Esophagus muscularis mucosa (tissue), 4 donors: Measurements from ENCODE around the gene SRGAP3. TPM values are rescaled to one million over a fixed set of nuclear protein-coding genes. Genes with fewer than 3 reads are reported as not detected.

Experiments used
- DNase-seq: peaks from one replicate; pipeline ENCODE4 v3.0.0-alpha.2; 2017; ENCODE audit errors: extremely low spot score
- H3K27ac ChIP-seq, 4 donors: fragments of 200-600 bp; sonication (generic); replicated peaks in 1 of 4; 1 replicate in 3 of 4; 2 replicates in 1 of 4; pipeline ENCODE4 v1.5.1; 2016 to 2019; ENCODE audit warnings: mild to moderate bottlenecking in 1 of 4
- H3K27me3 ChIP-seq, 4 donors: fragments of 200-600 bp; sonication (generic); one replicate each; pipeline versions ENCODE4 v1.5.1 to v1.6.0; 2016 to 2019
- H3K36me3 ChIP-seq, 4 donors: fragments of 200-600 bp; sonication (generic); one replicate each; pipeline ENCODE4 v1.5.1; 2016 to 2019
- H3K4me1 ChIP-seq, 4 donors: fragments of 200-600 bp; sonication (generic); one replicate each; pipeline ENCODE4 v1.5.1; 2016 to 2019
- H3K4me3 ChIP-seq, 4 donors: fragments of 200-600 bp; sonication (generic); 1 replicate in 2 of 4; 2 replicates in 2 of 4; pipeline ENCODE4 v1.5.1; 2016 to 2019; ENCODE audit warnings: mild to moderate bottlenecking in 4 of 4, moderate library complexity in 1 of 4
- H3K9me3 ChIP-seq, 4 donors: fragments of 200-600 bp; sonication (generic); 1 replicate in 3 of 4; 2 replicates in 1 of 4; pipeline ENCODE4 v1.5.1; 2016 to 2019
- EP300 ChIP-seq: sonication (generic); formaldehyde crosslinking; IDR thresholded peaks from one replicate; pipeline ENCODE4 v1.6.1; 2017; ENCODE audit warnings: antibody characterized with exemption
- POLR2A ChIP-seq: fragments of 450-650 bp; IDR thresholded peaks from one replicate; pipeline ENCODE4 v1.6.1; 2017; ENCODE audit warnings: antibody characterized with exemption, moderate library complexity, mild to moderate bottlenecking, low read depth
- POLR2AphosphoS5 ChIP-seq, 2 donors: sonication (generic); formaldehyde crosslinking; IDR thresholded peaks; one replicate each; pipeline ENCODE4 v1.6.1; 2017; ENCODE audit warnings: antibody characterized with exemption in 2 of 2
- WGBS: methylation state at CpG from one replicate; pipeline ENCODE4 v1.1.5; 2018; 5-methylcytosine and 5-hydroxymethylcytosine counted together
- intact Hi-C: fragments of 100-400 bp; cut with DNase I; formaldehyde crosslinking; loops from one replicate; pipeline ENCODE4 v1.15.1; 2023
- total RNA-seq, 4 donors: library from RNA; depleted of rRNA; stranded (reverse); fragments of >200 nt; gene quantifications; one replicate each; pipeline versions ENCODE4 v1.1.0 to v1.2.1, GENCODE V29; 2016
- TF ChIP-seq, protein P1 (sequence below), 3 experiments: fragments of 200-600 bp in 2 of 3; fragments of 450-650 bp in 1 of 3; sonication (generic) in 2 of 3; IDR thresholded peaks; one replicate each; pipeline ENCODE4 v1.5.1; 2017 to 2019; ENCODE audit warnings: antibody characterized with exemption in 3 of 3, mild to moderate bottlenecking in 2 of 3, moderate library complexity in 1 of 3

SRGAP3 gene
- total RNA-seq, 4 donors from 2014 or later, result 2.4 to 8.6 (median 3.1) TPM

DNA sequence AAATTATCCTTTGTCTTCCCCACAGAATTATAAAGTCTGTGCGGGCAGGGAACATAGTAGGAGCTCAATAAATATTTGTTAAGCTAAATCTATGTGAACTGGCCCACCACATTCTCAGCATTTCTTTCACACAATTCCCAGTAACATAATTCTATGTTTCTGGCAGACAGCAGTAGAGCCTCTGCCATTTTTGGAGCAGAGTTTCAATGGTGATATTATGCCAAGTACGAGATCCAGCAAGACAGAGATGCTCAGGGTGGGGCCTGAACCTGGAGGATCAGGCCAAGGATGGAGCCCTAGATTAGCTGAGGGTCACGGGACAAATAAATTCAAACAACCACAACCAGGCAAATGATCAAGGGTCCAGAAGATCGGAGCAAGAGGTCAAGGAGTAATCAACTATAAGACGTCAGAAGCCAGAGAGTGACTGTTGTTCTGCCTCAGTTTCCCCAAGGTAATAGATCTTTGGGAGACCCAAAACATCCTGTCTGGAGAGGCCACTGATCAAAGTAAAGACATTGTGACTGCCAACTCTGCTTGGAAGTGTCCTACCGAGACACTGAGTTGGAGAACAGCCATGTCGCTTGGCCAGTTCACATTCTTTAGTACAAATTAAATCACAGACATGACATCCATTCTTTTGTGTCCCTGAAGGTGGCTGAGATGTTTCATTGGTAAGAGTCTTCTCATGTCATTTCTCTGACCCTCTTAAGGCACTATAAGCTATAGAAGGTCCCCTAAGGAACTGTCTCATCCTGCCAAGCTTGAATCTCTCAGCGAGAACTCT, 15.4 kb downstream of the SRGAP3 start:
- no peaks in the 10 kb centered on the region for H3K4me1 ChIP-seq
- H3K27ac ChIP-seq, result no peak overlapping the region
- intact Hi-C loops, result no loop called here
- no peak for TF ChIP-seq POLR2A
- no peak for TF ChIP-seq EP300
- no peak for TF ChIP-seq POLR2AphosphoS5 (IDR thresholded peaks at IDR 0.05)
- TF ChIP-seq, protein P1, sequence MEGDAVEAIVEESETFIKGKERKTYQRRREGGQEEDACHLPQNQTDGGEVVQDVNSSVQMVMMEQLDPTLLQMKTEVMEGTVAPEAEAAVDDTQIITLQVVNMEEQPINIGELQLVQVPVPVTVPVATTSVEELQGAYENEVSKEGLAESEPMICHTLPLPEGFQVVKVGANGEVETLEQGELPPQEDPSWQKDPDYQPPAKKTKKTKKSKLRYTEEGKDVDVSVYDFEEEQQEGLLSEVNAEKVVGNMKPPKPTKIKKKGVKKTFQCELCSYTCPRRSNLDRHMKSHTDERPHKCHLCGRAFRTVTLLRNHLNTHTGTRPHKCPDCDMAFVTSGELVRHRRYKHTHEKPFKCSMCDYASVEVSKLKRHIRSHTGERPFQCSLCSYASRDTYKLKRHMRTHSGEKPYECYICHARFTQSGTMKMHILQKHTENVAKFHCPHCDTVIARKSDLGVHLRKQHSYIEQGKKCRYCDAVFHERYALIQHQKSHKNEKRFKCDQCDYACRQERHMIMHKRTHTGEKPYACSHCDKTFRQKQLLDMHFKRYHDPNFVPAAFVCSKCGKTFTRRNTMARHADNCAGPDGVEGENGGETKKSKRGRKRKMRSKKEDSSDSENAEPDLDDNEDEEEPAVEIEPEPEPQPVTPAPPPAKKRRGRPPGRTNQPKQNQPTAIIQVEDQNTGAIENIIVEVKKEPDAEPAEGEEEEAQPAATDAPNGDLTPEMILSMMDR (IDR thresholded peaks at IDR 0.05), result no peak
- no peaks in the 10 kb centered on the region for H3K9me3 ChIP-seq
- H3K27me3 ChIP-seq, result no peaks in the 10 kb centered on the region
- H3K36me3 ChIP-seq, result no peaks in the 10 kb centered on the region
- WGBS, result 92% methylated on average over 8 of the region's 8 CpGs
- DNase-seq, result no peak
- H3K4me3 ChIP-seq, result no peak overlapping the region

DNA sequence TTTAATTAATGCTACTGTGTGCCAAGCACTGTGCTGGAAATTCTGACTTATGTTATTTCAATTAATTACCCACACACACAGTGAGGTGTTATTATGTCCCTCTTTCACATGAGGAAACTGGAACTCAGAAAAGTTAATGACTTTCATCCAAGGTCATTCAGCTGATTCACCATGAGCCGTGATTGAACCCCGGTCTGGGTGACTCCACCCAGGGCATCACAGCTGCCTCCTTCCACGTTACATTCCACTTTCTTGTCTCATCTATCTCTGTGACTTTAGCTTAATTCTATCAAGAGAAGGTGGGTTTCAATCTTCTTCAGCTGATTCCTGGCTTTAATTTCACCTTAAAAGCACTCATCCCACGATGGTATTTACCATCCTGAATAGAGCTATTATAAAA, 16.3 kb downstream of the SRGAP3 start:
- DNase-seq, result no peak
- no peak overlapping the region for H3K4me3 ChIP-seq
- no peaks in the 10 kb centered on the region for H3K4me1 ChIP-seq
- WGBS, result 79% methylated on average over 4 of the region's 4 CpGs
- H3K27ac ChIP-seq, result no peak overlapping the region
- intact Hi-C loops, result no loop called here
- H3K36me3 ChIP-seq, result no peaks in the 10 kb centered on the region
- H3K9me3 ChIP-seq, result no peaks in the 10 kb centered on the region
- TF ChIP-seq, protein P1 (IDR thresholded peaks at IDR 0.05), result no peak
- TF ChIP-seq EP300 (no peak), POLR2A (no peak), POLR2AphosphoS5 (IDR thresholded peaks at IDR 0.05) (no peak)
- H3K27me3 ChIP-seq, result no peaks in the 10 kb centered on the region

DNA sequence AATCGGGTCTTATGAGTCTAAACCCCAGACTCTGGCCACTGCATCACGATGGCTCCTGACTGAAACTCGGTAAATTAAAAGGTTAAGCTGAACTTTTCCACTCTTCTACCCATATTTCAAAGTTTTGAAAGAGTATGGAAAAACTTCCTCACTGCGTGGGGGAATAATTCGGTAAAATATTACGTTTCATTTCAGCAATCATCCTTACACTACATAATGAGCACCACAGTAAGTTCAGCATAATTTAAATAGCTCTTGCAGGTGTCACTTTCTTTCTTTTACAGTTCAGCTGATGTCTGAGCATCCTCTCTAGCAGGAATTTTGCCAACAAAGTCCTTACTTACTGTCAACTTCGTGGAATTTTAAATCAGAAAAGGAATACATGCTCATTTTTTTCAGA, 17.5 kb downstream of the SRGAP3 start:
- intact Hi-C loops, result no loop called here
- TF ChIP-seq POLR2AphosphoS5 (IDR thresholded peaks at IDR 0.05) (no peak), POLR2A (no peak)
- Histone ChIP-seq H3K4me1 (no peaks in the 10 kb centered on the region), H3K4me3 (no peak overlapping the region), H3K27me3 (no peaks in the 10 kb centered on the region), H3K36me3 (no peaks in the 10 kb centered on the region), H3K27ac (no peak overlapping the region), H3K9me3 (no peaks in the 10 kb centered on the region)
- no peak for DNase-seq
- 80% methylated on average over 7 of the region's 7 CpGs for WGBS

DNA sequence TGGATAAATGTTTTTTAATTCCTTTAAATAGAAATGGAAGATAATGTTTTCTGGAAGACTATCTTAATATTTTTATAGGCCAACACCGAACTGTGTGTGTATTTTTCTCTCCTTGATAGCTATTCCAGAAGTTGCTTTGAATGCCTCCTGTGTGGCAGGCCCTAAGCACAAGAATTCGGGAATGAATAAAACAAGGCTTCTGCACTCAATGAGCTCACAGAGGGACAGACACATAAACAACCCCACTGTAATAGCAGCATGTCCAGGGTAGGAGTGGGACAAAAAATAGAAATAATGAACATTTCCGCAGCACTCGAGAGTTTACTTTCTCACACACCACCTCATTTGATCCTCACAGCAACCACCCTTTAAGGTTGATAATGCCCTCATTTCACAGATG, 18.0 kb downstream of the SRGAP3 start:
- DNase-seq, result no peak
- H3K27ac ChIP-seq, result no peak overlapping the region
- no peak overlapping the region for H3K4me3 ChIP-seq
- intact Hi-C loops, result no loop called here
- no peaks in the 10 kb centered on the region for H3K9me3 ChIP-seq
- H3K4me1 ChIP-seq, result peaks cover 0 to 4% (median 3%) of the 10 kb centered on the region in 4 donors
- no peaks in the 10 kb centered on the region for H3K27me3 ChIP-seq
- H3K36me3 ChIP-seq, result no peaks in the 10 kb centered on the region
- TF ChIP-seq EP300, result no peak
- WGBS, result 74% methylated on average over 4 of the region's 4 CpGs

DNA sequence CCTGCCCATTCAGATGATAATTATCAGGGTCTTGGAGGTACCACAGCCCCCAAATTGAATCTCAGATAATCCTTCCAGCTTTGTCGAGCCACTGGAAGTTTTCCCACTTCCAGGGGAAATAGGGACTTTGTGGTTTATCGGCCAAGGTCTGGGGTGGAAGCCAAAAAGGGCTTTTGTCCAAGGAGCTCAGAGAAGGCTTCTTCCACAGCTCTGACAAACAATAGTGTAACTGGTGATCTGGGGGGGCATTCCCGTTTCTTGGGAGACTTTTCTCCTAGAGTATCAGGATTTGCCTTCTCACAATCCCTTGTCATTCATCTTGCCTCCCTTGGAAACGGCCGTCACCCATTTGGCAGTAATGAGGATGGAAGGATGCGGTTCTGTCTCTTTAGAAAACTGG, 18.4 kb downstream of the SRGAP3 start:
- intact Hi-C loops, result no loop called here
- no peak overlapping the region for H3K4me3 ChIP-seq
- no peak overlapping the region for H3K27ac ChIP-seq
- TF ChIP-seq POLR2AphosphoS5 (IDR thresholded peaks at IDR 0.05) (no peak), POLR2A (no peak), EP300 (no peak)
- TF ChIP-seq, protein P1 (IDR thresholded peaks at IDR 0.05), result no peak
- no peaks in the 10 kb centered on the region for H3K36me3 ChIP-seq
- peaks cover 0 to 9% (median 8%) of the 10 kb centered on the region in 4 donors for H3K4me1 ChIP-seq
- DNase-seq, result no peak
- no peaks in the 10 kb centered on the region for H3K9me3 ChIP-seq
- WGBS, result 60% methylated on average over 6 of the region's 6 CpGs
- no peaks in the 10 kb centered on the region for H3K27me3 ChIP-seq

DNA sequence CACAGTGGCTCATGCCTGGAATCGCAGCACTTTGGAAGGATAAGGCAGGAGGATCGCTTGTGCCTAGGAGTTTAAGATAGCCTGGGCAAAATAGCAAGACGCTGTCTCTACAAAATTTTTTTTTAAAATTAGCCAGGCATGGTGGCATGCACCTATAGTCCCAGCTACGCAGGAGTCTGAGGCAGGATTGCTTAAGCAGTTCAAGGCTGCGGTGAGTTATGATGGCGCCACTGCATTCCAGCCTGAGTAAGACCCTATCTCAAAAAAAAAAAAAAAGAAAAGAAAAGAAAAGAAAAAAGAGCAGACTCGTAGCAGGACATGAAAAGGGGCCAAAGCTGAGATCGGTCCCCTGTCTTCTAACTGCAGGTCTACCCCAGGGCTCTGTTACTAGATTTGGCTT, 18.9 kb downstream of the SRGAP3 start:
- TF ChIP-seq POLR2A (no peak), EP300 (no peak), POLR2AphosphoS5 (IDR thresholded peaks at IDR 0.05) (no peak)
- TF ChIP-seq, protein P1 (IDR thresholded peaks at IDR 0.05), result no peak
- Histone ChIP-seq H3K4me3 (no peak overlapping the region), H3K4me1 (peaks cover 0 to 13% (median 12%) of the 10 kb centered on the region in 4 donors), H3K27ac (no peak overlapping the region), H3K27me3 (no peaks in the 10 kb centered on the region), H3K36me3 (no peaks in the 10 kb centered on the region), H3K9me3 (no peaks in the 10 kb centered on the region)
- WGBS, result 86% methylated on average over 8 of the region's 8 CpGs
- DNase-seq, result no peak
- intact Hi-C loops, result no loop called here
